ENCODE results near the gene CEL. TPM values are rescaled to one million over a fixed set of nuclear protein-coding genes. Genes with fewer than 3 reads are reported as not detected.

Gene CEL
- total and polyA plus RNA-seq, 10 of the 15 experiments (the other 5 are each of a cell fraction or from before 2014, with no cell fraction given) = 0.05 to 4.1 (median 0.29) TPM; not detected in 2

DNA sequence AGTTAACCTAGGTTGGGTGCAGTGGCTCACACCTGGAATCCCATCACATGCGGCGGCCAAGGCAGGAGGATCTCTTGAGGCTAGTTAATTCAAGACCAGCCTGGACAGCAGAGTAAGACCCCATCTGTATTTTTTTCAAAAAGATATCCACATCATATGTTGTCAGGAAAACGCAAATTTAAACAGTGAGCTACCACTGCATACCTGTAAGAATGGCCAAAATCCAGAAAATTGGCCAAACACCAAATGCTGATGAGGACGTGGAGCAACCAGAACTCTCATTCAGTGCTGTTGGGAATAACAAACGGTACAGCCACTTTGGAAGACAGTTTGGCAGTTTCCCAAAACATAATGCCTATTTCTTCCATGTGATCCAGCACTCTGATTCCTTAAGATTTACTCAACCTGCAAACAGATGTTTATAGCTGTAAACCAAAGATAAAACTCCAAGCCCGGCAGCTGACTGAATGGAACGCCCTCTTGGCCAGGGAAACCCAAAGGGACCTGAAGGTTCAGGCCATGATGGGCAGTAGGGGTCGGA, 12.4 kb downstream of the CEL start:
- no TSS peak for BruUV-seq (replicated peaks)
- Histone ChIP-seq H3K36me3 (ENCODE audit: control insufficient read depth in 2 of 2, insufficient read depth in 2 of 2, low read length in 1 of 2) (no peaks in the 10 kb centered on the region), H3K9ac (ENCODE audit: control insufficient read depth, insufficient read depth, low read length) (no peak overlapping the region), H3K27ac (ENCODE audit: control insufficient read depth, insufficient read depth) (no peak overlapping the region), H2AFZ (ENCODE audit: control insufficient read depth, low read depth, low read length) (no peak overlapping the region), H3K79me2 (ENCODE audit: control insufficient read depth, insufficient read depth, low read length) (no peaks in the 10 kb centered on the region), H3K27me3 (replicated peaks in 1 of 2; ENCODE audit: control insufficient read depth in 2 of 2, insufficient read depth in 2 of 2, low read length in 1 of 2) (no peaks in the 10 kb centered on the region), H3K4me1 (ENCODE audit: control insufficient read depth, insufficient read depth, low read length) (no peaks in the 10 kb centered on the region), H3K4me3 (no peak overlapping the region), H4K20me1 (ENCODE audit: control insufficient read depth, insufficient read depth) (no peaks in the 10 kb centered on the region), H3K9me3 (replicated peaks; ENCODE audit: control insufficient read depth, insufficient read depth, low read length) (no peaks in the 10 kb centered on the region), H3K4me2 (ENCODE audit: control insufficient read depth, insufficient read depth) (no peak overlapping the region)
- ChIA-PET RAD21 (ENCODE audit: unreplicated experiment) (no interaction called here), CTCF (interaction anchor here (0.6 to 1.6 kb wide), 3 partner anchors 8 to 51 kb away, joined by 3 to 5 read pairs (median 4); no protein-coding TSS in a partner anchor), POLR2A (no interaction called here), SMC1A (ENCODE audit: uncharacterized antibody, unreplicated experiment) (no interaction called here)
- FAIRE-seq (no peak), ATAC-seq (no peak), DNase-seq (ENCODE audit: low read depth, low spot score) (no peak)
- in situ Hi-C loops (cut with MboI) = no loop called here
- TF ChIP-seq, protein P1, sequence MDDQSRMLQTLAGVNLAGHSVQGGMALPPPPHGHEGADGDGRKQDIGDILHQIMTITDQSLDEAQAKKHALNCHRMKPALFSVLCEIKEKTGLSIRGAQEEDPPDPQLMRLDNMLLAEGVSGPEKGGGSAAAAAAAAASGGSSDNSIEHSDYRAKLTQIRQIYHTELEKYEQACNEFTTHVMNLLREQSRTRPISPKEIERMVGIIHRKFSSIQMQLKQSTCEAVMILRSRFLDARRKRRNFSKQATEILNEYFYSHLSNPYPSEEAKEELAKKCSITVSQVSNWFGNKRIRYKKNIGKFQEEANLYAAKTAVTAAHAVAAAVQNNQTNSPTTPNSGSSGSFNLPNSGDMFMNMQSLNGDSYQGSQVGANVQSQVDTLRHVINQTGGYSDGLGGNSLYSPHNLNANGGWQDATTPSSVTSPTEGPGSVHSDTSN (IDR thresholded peaks at IDR 0.05; ENCODE audit: insufficient replicate concordance, low read depth, low read length) = no peak
- no peak for TF ChIP-seq KAT2A (conservative IDR thresholded peaks at IDR 0.05; ENCODE audit: control insufficient read depth, low read depth, low read length)
- TF ChIP-seq EZH2 (IDR thresholded peaks at IDR 0.05; ENCODE audit: borderline replicate concordance, control insufficient read depth, low read depth, low read length) = no peak
- no peak for TF ChIP-seq CHD1 (IDR thresholded peaks at IDR 0.05; ENCODE audit: low read depth, low read length)
- no peak for TF ChIP-seq TARDBP (IDR thresholded peaks at IDR 0.05; ENCODE audit: borderline replicate concordance)
- no peak for TF ChIP-seq GATAD2B (conservative IDR thresholded peaks at IDR 0.05; ENCODE audit: low read depth)
- TF ChIP-seq, protein P2, sequence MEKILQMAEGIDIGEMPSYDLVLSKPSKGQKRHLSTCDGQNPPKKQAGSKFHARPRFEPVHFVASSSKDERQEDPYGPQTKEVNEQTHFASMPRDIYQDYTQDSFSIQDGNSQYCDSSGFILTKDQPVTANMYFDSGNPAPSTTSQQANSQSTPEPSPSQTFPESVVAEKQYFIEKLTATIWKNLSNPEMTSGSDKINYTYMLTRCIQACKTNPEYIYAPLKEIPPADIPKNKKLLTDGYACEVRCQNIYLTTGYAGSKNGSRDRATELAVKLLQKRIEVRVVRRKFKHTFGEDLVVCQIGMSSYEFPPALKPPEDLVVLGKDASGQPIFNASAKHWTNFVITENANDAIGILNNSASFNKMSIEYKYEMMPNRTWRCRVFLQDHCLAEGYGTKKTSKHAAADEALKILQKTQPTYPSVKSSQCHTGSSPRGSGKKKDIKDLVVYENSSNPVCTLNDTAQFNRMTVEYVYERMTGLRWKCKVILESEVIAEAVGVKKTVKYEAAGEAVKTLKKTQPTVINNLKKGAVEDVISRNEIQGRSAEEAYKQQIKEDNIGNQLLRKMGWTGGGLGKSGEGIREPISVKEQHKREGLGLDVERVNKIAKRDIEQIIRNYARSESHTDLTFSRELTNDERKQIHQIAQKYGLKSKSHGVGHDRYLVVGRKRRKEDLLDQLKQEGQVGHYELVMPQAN (conservative IDR thresholded peaks at IDR 0.05) = no peak
- TF ChIP-seq, protein P3, sequence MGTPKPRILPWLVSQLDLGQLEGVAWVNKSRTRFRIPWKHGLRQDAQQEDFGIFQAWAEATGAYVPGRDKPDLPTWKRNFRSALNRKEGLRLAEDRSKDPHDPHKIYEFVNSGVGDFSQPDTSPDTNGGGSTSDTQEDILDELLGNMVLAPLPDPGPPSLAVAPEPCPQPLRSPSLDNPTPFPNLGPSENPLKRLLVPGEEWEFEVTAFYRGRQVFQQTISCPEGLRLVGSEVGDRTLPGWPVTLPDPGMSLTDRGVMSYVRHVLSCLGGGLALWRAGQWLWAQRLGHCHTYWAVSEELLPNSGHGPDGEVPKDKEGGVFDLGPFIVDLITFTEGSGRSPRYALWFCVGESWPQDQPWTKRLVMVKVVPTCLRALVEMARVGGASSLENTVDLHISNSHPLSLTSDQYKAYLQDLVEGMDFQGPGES (IDR thresholded peaks at IDR 0.05) = no peak
- 41% methylated on average over 8 of the region's 8 CpGs for WGBS (ENCODE audit: insufficient coverage, insufficient replicate concordance, low lambda C conversion rate, missing lambda C conversion rate)
- intact Hi-C loops (cut with micrococcal nuclease; ENCODE audit: unreplicated experiment) = no loop called here
